Ureter (tissue), 1 donor: Measurements from ENCODE around the gene GPATCH8. TPM values are rescaled to one million over a fixed set of nuclear protein-coding genes. Genes with fewer than 3 reads are reported as not detected.

Source experiments
- DNase-seq: peaks from one replicate; pipeline ENCODE4 v3.0.0-alpha.2; 2020; ENCODE audit warnings: low spot score
- total RNA-seq: library from RNA; stranded (reverse); gene quantifications from one replicate; pipeline ENCODE4 v1.2.4, GENCODE V29; 2023
- donor health status: DM: yes; HTN: yes; CAD: no.

Gene GPATCH8
- total RNA-seq, 1 donor from 2014 or later, result 66.5 TPM

DNA sequence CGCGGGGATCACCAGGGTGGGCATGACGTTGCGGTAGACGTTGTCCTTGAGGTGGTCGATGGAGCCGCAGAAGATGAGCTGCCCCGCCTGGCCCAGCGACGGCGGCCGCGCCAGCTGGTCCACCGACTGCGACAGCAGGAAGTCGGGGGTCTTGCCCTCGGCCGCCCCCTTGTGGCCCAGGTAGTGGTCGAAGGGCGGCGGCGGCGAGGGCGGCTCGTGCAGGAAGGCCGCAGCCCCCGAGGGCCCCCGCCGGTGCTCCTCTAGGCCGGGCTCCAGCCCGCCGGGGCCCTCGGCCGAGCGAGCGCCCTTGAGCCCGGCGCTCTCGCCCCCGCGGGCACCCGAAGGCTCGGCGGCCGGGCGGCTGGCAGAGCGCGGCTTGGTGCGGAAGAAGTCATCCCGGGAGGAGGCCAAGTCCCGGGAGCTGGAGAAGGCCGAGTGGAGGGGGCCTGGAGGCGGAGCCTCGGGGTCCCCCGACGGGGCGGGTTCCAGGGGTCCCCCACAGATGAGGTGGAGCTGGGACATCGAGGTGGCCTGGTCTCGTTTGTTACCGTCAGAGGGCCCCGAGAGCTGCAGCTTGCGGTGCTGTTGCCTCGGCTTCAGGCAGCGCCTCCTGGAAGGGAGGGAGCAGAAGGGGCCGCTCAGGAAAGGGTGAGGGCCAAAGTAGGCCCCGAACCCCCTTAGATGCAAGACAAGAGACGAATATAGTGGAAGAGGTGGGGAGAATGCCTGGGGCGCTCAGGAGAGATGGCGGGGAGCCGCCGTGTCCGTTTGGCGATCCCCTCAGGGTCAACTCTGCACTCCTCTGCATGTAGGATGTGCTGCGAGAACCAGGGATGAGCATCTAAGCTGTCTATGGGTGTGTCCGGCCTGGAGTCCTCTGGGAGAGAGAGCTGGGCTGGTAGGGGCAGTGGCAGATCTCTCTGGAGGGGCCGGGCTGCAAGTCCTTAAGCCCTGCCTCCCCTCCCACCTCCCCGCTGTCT, 148.3 kb downstream of the GPATCH8 start:
- no peak for DNase-seq

DNA sequence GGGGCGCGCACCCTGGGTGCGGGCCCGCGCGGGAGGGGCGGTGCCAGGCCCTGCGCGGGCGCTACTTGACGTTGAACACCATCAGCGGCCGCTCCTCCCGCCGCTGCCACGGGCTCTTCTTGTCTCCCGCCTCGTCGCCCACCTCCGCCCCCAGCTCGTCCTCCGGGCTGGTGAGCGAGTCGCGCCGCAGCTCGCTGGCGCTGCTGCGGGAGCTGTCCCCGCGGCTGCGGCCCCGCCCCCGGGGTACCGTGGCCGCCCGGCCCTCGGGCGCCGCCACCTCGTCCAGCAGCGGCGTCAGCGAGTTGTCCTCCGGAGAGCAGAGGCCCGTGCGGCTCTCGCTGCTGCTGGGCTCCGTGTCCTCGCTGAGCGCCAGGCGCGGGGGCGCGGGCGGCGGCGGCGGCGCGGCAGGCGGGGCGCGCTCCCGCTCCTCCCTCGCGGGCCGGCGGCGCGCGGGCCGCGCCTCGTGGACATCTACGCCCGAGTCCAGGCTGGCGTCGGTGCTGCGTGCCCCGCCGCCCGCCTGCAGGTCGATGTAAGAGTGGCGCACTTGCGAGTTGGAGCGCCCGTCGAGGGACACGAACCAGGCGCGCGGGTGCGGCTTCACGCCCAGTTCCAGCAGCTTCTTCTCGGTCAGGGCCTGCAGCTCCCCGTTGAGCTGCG, 149.4 kb downstream of the GPATCH8 start:
- DNase-seq, result no peak

DNA sequence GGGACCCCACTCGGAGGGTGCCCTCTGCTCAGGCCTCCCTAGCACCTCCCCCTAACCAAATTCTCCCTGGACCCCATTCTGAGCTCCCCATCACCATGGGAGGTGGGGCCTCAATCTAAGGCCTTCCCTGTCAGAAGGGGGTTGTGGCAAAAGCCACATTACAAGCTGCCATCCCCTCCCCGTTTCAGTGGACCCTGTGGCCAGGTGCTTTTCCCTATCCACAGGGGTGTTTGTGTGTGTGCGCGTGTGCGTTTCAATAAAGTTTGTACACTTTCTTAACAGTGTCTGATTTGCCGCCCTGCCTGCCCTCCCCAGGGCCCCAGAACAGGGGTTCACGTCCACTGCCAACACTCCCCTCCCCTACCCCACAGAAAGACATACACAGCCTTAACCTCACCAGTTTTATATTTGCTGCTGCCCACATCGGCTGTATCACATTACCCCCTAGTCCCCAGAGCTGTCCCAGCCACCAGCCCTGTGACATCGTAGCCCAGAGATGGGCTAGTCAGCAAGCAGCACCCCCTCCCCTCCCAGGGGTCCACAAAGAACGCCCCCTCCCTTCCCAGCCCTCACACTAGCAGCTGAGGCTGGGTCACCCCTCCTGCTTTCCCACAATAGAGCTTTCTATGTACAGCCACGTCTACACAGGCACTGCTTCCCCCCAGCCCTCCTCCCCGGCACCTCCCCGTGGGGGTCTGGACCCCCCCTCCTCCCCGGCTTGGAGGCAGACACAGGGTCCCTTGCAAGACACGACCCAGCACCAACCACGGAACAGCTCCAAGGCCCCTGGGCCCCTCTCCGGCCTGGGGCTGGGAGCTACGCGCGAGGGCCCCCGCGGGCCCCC, 150.2 kb downstream of the GPATCH8 start:
- no peak for DNase-seq

DNA sequence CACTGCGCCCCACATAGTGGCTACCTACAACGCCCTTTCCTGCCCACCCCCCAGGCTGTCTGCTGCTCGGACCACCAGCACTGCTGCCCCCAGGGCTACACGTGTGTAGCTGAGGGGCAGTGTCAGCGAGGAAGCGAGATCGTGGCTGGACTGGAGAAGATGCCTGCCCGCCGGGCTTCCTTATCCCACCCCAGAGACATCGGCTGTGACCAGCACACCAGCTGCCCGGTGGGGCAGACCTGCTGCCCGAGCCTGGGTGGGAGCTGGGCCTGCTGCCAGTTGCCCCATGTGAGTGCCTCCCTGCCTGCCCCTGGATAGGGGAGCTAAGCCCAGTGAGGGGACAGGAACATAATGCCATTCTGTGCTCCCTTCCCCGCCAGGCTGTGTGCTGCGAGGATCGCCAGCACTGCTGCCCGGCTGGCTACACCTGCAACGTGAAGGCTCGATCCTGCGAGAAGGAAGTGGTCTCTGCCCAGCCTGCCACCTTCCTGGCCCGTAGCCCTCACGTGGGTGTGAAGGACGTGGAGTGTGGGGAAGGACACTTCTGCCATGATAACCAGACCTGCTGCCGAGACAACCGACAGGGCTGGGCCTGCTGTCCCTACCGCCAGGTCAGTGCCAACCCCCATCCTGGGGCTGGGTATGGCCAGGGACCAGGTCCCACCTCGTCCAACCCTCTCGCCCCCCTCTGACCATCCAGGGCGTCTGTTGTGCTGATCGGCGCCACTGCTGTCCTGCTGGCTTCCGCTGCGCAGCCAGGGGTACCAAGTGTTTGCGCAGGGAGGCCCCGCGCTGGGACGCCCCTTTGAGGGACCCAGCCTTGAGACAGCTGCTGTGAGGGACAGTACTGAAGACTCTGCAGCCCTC, 151.0 kb downstream of the GPATCH8 start:
- no peak for DNase-seq

DNA sequence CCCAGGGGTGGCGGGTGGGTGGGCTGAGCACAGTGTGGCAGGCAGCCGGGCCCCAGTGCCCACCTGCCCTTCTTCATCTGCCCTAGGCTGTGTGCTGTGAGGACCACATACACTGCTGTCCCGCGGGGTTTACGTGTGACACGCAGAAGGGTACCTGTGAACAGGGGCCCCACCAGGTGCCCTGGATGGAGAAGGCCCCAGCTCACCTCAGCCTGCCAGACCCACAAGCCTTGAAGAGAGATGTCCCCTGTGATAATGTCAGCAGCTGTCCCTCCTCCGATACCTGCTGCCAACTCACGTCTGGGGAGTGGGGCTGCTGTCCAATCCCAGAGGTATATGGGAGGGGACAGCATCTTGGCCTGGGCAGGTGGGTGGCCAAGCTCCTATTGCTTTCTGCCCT, 151.7 kb downstream of the GPATCH8 start:
- DNase-seq, result no peak

DNA sequence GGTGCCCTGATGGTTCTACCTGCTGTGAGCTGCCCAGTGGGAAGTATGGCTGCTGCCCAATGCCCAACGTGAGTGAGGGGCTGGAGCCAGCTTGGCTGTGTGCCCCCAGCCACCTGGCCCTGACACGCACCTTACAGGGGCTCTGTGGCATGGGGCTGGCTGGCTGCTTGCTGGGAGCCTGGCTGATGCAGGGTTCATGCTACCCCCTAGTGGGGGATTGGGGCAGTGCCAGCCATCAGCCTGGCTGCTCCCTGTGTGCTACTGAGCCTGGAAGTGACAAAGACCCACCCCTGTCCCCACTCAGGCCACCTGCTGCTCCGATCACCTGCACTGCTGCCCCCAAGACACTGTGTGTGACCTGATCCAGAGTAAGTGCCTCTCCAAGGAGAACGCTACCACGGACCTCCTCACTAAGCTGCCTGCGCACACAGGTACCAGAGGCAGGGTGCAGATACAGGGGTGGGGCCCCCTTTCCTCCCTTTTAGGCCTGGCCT, 152.4 kb downstream of the GPATCH8 start:
- DNase-seq, result no peak

DNA sequence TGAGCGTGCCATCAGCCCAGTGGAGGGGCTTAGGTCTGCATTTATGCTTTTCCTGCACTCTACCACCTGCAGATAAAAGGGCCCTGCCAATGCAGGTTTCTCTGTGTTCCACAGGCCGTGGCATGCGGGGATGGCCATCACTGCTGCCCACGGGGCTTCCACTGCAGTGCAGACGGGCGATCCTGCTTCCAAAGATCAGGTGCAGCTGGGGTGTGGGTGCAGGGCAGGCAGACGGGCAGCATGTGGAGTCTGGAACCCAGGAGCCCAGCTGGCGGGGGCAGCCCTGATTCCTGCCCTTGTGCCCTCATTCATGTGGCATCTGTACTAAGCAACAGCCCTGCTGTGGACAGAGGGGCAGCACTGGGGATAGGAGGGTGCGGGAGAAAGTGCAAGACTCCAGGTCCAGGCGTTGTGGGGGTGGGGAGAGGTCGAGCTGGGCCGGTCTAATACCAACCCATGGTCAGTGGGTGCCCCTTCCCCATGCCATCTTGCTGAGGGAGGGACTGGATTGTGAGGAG, 153.6 kb downstream of the GPATCH8 start:
- no peak for DNase-seq

DNA sequence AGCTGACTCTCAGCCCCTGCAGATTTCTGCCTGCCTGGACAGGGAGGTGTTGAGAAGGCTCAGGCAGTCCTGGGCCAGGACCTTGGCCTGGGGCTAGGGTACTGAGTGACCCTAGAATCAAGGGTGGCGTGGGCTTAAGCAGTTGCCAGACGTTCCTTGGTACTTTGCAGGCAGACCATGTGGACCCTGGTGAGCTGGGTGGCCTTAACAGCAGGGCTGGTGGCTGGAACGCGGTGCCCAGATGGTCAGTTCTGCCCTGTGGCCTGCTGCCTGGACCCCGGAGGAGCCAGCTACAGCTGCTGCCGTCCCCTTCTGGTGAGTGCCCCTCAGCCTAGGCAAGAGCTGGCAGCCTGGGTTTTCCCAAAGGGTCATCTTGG, 154.2 kb downstream of the GPATCH8 start:
- no peak for DNase-seq

DNA sequence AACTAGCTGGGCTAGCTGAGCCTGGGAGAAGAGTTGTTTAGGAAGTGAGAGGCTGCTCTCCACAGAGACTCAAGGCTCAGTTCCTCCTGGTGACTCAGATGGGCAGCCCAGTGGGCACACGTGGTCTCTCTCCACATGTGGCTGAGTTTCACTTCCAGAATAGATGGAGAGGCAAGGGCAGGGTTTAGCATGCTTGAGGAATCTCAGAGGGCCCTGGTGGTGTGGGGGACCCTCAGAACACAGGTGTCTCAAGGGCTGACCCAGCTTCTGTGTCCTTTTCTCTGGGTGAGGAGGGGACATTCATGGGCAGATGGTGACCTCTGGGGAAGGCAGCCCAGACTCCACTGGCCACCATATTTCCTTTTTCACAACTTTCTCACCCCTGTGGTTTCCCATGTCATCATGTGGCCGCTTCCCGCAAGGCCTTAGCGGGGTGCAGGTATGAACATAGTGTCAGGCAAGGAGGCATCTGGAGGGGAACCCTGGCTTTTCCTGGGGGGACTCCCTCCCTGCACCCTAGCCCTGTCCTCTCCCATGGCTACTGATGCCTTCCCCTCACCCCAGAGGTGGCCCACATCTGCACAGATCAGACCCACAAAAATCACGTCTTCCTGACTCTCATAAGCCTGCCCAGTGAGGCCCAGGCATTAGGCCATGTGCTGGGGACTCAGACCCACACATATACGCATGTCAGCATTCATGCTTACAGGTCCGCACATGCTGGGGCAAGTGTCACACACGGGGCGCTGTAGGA, 154.8 kb downstream of the GPATCH8 start:
- no peak for DNase-seq

Other genes starting within 250 kb of the GPATCH8 start
- 0.08 TPM for gene SLC4A1, start 235.3 kb downstream of the GPATCH8 start, total RNA-seq
- gene RUNDC3A, start 194.8 kb downstream of the GPATCH8 start, total RNA-seq, result 1.3 TPM
- 135 TPM for gene SLC25A39, start 178.6 kb downstream of the GPATCH8 start, total RNA-seq
- gene GRN, start 158.1 kb downstream of the GPATCH8 start, total RNA-seq, result 341 TPM
- 0.78 TPM for gene FAM171A2, start 139.6 kb downstream of the GPATCH8 start, total RNA-seq
- 1.1 TPM for gene ITGA2B, start 113.8 kb downstream of the GPATCH8 start, total RNA-seq
- 3.9 TPM for gene FZD2, start 54.1 kb upstream of the GPATCH8 start, total RNA-seq
- not detected for gene MEIOC, start 153.1 kb upstream of the GPATCH8 start, total RNA-seq
- gene CCDC43, start 186.4 kb upstream of the GPATCH8 start, total RNA-seq, result 17.4 TPM
- 4.9 TPM for gene DBF4B, start 205.3 kb upstream of the GPATCH8 start, total RNA-seq